K562 (cell line): Measurements from ENCODE around the gene SMAD4.

Experiments used
- BHLHE40 ChIP-seq: IDR thresholded peaks from 2 replicates; pipeline ENCODE4 v1.6.1; 2011; ENCODE audit warnings: low read length, improper control_type of control experiment
- CTCF ChIP-seq, 3 experiments: IDR thresholded peaks in 2 of 3; conservative IDR thresholded peaks in 1 of 3; 2 replicates each; pipeline ENCODE4 v1.5.1; 2011 to 2012; ENCODE audit warnings: low read length in 3 of 3, mild to moderate bottlenecking in 3 of 3, control low read depth in 2 of 3, improper control_type of control experiment in 1 of 3, inconsistent platforms in 1 of 3, low read depth in 1 of 3, mixed read lengths in 1 of 3, moderate library complexity in 1 of 3; ENCODE audit not compliant: insufficient read depth in 2 of 3
- MYC ChIP-seq, 2 experiments: fragments of 250-450 bp in 1 of 2; sonication (Bioruptor Pico) in 1 of 2; IDR thresholded peaks; 2 replicates each; pipeline versions ENCODE4 v1.5.1 to v1.6.1; 2012 to 2021; ENCODE audit warnings: low read depth in 2 of 2, borderline replicate concordance in 1 of 2, improper control_type of control experiment in 1 of 2, low read length in 1 of 2, mild to moderate bottlenecking in 1 of 2, moderate library complexity in 1 of 2
- NR3C1 ChIP-seq: sonication (generic); formaldehyde crosslinking; IDR thresholded peaks from 2 replicates; pipeline ENCODE4 v1.8.1; 2022; ENCODE audit warnings: missing genetic modification reagents
- NR4A1 ChIP-seq, 2 experiments: fragments of 250-450 bp in 1 of 2; fragments of 450-650 bp in 1 of 2; sonication (Bioruptor Pico) in 1 of 2; IDR thresholded peaks; 2 replicates each; pipeline versions ENCODE4 v1.4.0 to v1.6.1; 2016 to 2020; ENCODE audit warnings: mild to moderate bottlenecking in 2 of 2, missing compliant biosample characterization in 1 of 2, missing genetic modification characterization in 1 of 2, moderate library complexity in 1 of 2
- RNF2 ChIP-seq: sonication (generic); IDR thresholded peaks from 2 replicates; pipeline ENCODE4 v1.6.1; 2016
- SETDB1 ChIP-seq: IDR thresholded peaks from one replicate; pipeline ENCODE4 v1.6.1; 2012; ENCODE audit warnings: low read length, control low read depth, inconsistent platforms
- YY1 ChIP-seq, 3 experiments: IDR thresholded peaks; 2 replicates each; pipeline ENCODE4 v1.6.1; 2011; ENCODE audit warnings: low read length in 2 of 3, mild to moderate bottlenecking in 2 of 3, moderate library complexity in 2 of 3, borderline replicate concordance in 1 of 3, control low read depth in 1 of 3, low read depth in 1 of 3; ENCODE audit not compliant: insufficient read depth in 3 of 3, insufficient replicate concordance in 2 of 3, control insufficient read depth in 1 of 3, insufficient read length in 1 of 3; ENCODE audit errors: extremely low read depth in 1 of 3
- ZNF263 ChIP-seq: sonication (generic); formaldehyde crosslinking; IDR thresholded peaks from 2 replicates; pipeline ENCODE4 v1.8.0; 2022; ENCODE audit warnings: mild to moderate bottlenecking, missing genetic modification reagents, borderline replicate concordance
- ZNF384 ChIP-seq: IDR thresholded peaks from 2 replicates; pipeline ENCODE4 v1.6.1; 2012; ENCODE audit warnings: low read depth, low read length, improper control_type of control experiment

- TF ChIP-seq ZNF384 (no peak), NR4A1 (CRISPR knock-in tag; IDR thresholded peaks at IDR 0.05) (no peak), NR4A1 (tag; IDR thresholded peaks at IDR 0.05) (no peak), YY1 (IDR thresholded peaks at IDR 0.05; ENCODE audit: borderline replicate concordance in 1 of 3, control insufficient read depth in 1 of 3, extremely low read depth in 1 of 3, insufficient read depth in 3 of 3, insufficient read length in 1 of 3, insufficient replicate concordance in 2 of 3, low read depth in 1 of 3, low read length in 2 of 3) (no peak), NR3C1 (CRISPR knock-in tag) (no peak), RNF2 (no peak), BHLHE40 (no peak), SETDB1 (no peak), CTCF (IDR thresholded peaks at IDR 0.05 in 2 of 3, conservative IDR thresholded peaks at IDR 0.05 in 1 of 3; ENCODE audit: insufficient read depth in 2 of 3, low read depth in 1 of 3, low read length in 3 of 3) (no peak), ZNF263 (CRISPR knock-in tag) (no peak), MYC (IDR thresholded peaks at IDR 0.05; ENCODE audit: low read depth, low read length) (no peak), MYC (CRISPR knock-in tag; IDR thresholded peaks at IDR 0.05; ENCODE audit: borderline replicate concordance, low read depth) (no peak)
Measured at GRCh38 chr18:51076503-51076902, 46.5 kb downstream of the SMAD4 start.
